Bronchial epithelial cell (primary cell): ENCODE results near the gene NAV1. TPM values are rescaled to one million over a fixed set of nuclear protein-coding genes. Genes with fewer than 3 reads are reported as not detected.
"Not testable (repeated sequence)": the region's sequence is repeated elsewhere in the genome, so short reads cannot be mapped to it uniquely, and the experiment has no call there.

Source experiments
- DNase-seq: peaks from one replicate; pipeline ENCODE4 v3.0.0-alpha.2; 2010; ENCODE audit warnings: low read depth
- FAIRE-seq: peaks from 2 replicates; lab custom pipeline; 2011; peaks lifted over from hg19 to GRCh38; lab: Jason Lieb, UNC
- H3K27me3 ChIP-seq: 2 replicates; pipeline ENCODE4 v1.5.1; 2011; ENCODE audit warnings: low read length; ENCODE audit not compliant: control insufficient read depth, insufficient read depth
- H3K36me3 ChIP-seq: 2 replicates; pipeline ENCODE4 v1.5.1; 2011; ENCODE audit warnings: low read length; ENCODE audit not compliant: control insufficient read depth, insufficient read depth
- H3K4me3 ChIP-seq: 2 replicates; pipeline ENCODE4 v1.5.1; 2011; ENCODE audit warnings: mild to moderate bottlenecking, low read depth, low read length, control low read depth
- CTCF ChIP-seq: IDR thresholded peaks from 2 replicates; pipeline ENCODE4 v1.5.1; 2011; ENCODE audit warnings: mild to moderate bottlenecking, moderate library complexity, low read length, control low read depth, inconsistent platforms; ENCODE audit not compliant: insufficient read depth, severe bottlenecking
- total RNA-seq: library from RNA; depleted of rRNA; stranded (reverse); fragments of >200 nt; gene quantifications from 2 replicates; pipeline ENCODE4 v1.2.1, GENCODE V29; 2014

The NAV1 gene
- total RNA-seq, 1 donor from 2014 or later, result 1.6 TPM

- Histone ChIP-seq H3K4me3 (no peak overlapping the region), H3K36me3 (no peaks in the 10 kb centered on the region), H3K27me3 (peaks cover 2% of the 10 kb centered on the region)
- DNase-seq (no peak), FAIRE-seq (no peak)
- TF ChIP-seq CTCF, result no peak
These were observed 37.0 kb downstream of the NAV1 start for GRCh38 chr1:201575912-201576311.

GRCh38 chr1:201576914-201577313 is 38.0 kb downstream of the NAV1 start:
- H3K4me3 ChIP-seq, result no peak overlapping the region
- no peak for TF ChIP-seq CTCF
- H3K36me3 ChIP-seq, result no peaks in the 10 kb centered on the region
- no peak for DNase-seq
- no peak for FAIRE-seq
- H3K27me3 ChIP-seq, result peaks cover 2% of the 10 kb centered on the region

GRCh38 chr1:201578008-201578888 is 39.3 kb downstream of the NAV1 start:
- Histone ChIP-seq H3K4me3 (no peak overlapping the region), H3K36me3 (no peaks in the 10 kb centered on the region), H3K27me3 (peaks cover 13% of the 10 kb centered on the region)
- DNase-seq (no peak), FAIRE-seq (no peak)
- TF ChIP-seq CTCF, result no peak

DNA sequence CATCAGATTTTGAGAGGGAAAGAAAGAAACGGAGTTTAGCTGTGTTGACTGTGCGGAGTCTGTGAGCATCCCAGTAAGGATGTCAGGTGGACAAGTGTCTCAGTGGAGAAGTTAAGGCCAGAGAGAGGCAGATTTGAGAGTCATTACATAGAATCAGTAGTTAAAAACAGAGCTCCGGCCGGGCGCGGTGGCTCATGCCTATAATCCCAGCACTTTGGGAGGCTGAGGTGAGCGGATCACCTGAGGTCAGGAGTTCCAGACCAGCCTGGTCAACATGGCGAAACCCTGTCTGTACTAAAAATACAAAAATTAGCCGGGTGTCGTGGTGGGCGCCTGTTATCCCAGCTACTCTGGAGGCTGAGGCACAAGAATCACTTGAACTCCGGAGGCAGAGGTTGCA is 42.4 kb downstream of the NAV1 start:
- not testable (repeated sequence) for H3K4me3 ChIP-seq, DNase-seq, FAIRE-seq, H3K36me3 ChIP-seq
- H3K27me3 ChIP-seq, result peaks cover 21% of the 10 kb centered on the region

GRCh38 chr1:201582705-201583442 is 43.9 kb downstream of the NAV1 start:
- no peak for TF ChIP-seq CTCF
- Histone ChIP-seq H3K4me3 (no peak overlapping the region), H3K36me3 (no peaks in the 10 kb centered on the region), H3K27me3 (peaks cover 23% of the 10 kb centered on the region)
- no peak for DNase-seq
- FAIRE-seq, result no peak

DNA sequence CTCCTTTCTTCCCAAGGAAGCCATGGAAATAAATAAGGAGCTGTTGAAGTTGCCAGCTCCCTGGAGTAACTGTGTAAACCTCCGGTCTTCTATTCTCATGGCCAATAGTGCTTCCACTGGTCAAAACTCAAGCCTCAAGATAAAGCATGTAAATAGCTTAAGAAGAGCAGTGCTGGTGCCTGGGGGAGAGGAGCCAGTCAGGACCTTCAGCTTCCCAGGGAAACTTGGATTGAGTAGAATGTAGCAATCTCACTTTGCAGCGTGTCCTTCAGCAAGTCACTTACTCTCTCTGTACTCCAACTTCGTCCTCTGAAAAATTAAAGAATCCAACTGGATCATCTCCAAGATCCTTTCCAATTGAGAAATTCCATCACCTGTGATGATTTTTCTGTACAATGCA is 44.7 kb downstream of the NAV1 start:
- Histone ChIP-seq H3K27me3 (peaks cover 23% of the 10 kb centered on the region), H3K36me3 (no peaks in the 10 kb centered on the region), H3K4me3 (no peak overlapping the region)
- FAIRE-seq (no peak), DNase-seq (no peak)
- no peak for TF ChIP-seq CTCF
